GM18870 (cell line): ENCODE results near the gene LENG9.
"Not testable (repeated sequence)": the region's sequence is repeated elsewhere in the genome, so short reads cannot be mapped to it uniquely, and the experiment has no call there.

ENCODE experiments used
- ATAC-seq: cut with Tn5 transposase; IDR thresholded peaks from one replicate; pipeline ENCODE4 v1.9.1; 2021; ENCODE audit warnings: moderate library complexity; ENCODE audit not compliant: unreplicated experiment

The LENG9 gene

GRCh38 chr19:54460230-54461005, 3.2 kb downstream of the LENG9 start:
- ATAC-seq = no peak

- ATAC-seq = no peak
Measured at GRCh38 chr19:54459282-54460229, 4.0 kb downstream of the LENG9 start.

- no peak for ATAC-seq
Measured at GRCh38 chr19:54458648-54459281, 4.8 kb downstream of the LENG9 start.

- ATAC-seq = no peak
Measured at GRCh38 chr19:54457773-54458647, 5.6 kb downstream of the LENG9 start.

GRCh38 chr19:54456423-54457373, 6.9 kb downstream of the LENG9 start:
- ATAC-seq = no peak

- no peak for ATAC-seq
Measured at GRCh38 chr19:54455786-54456422, 7.7 kb downstream of the LENG9 start.

- ATAC-seq = no peak
Measured at GRCh38 chr19:54454781-54455675, 8.6 kb downstream of the LENG9 start.

- ATAC-seq = no peak
Measured at GRCh38 chr19:54453921-54454780, 9.4 kb downstream of the LENG9 start.

GRCh38 chr19:54452626-54453025, 11.0 kb downstream of the LENG9 start:
- no peak for ATAC-seq

GRCh38 chr19:54451997-54452396, 11.6 kb downstream of the LENG9 start:
- no peak for ATAC-seq

GRCh38 chr19:54451331-54451871, 12.2 kb downstream of the LENG9 start:
- ATAC-seq = no peak

GRCh38 chr19:54449701-54450069, 13.9 kb downstream of the LENG9 start:
- no peak for ATAC-seq

GRCh38 chr19:54448774-54449700, 14.5 kb downstream of the LENG9 start, which contains the start of gene LENG8:
LENG8 (plus strand) TSS chr19:54449199; CDS start chr19:54451345, 2,146 bp downstream.
- peak; percentile 81 for ATAC-seq

GRCh38 chr19:54448040-54448773, 15.4 kb downstream of the LENG9 start:
- ATAC-seq = peak; percentile 18

GRCh38 chr19:54446349-54446748, 17.2 kb downstream of the LENG9 start:
- not testable (repeated sequence) for ATAC-seq
